GM10847 (cell line): ENCODE results near the gene SPATA6.

Experiments
- POLR2A ChIP-seq: IDR thresholded peaks from 2 replicates; pipeline ENCODE4 v1.6.1; 2011; ENCODE audit not compliant: insufficient read length; ENCODE audit errors: extremely low read depth

SPATA6 gene

GRCh38 chr1:48469616-48470480 is 2.2 kb downstream of the SPATA6 start:
- TF ChIP-seq POLR2A: no peak

- TF ChIP-seq POLR2A: no peak
Measured at GRCh38 chr1:48466594-48466993, 5.4 kb downstream of the SPATA6 start.

- TF ChIP-seq POLR2A: no peak
Measured at GRCh38 chr1:48462716-48463302, 9.2 kb downstream of the SPATA6 start.

- TF ChIP-seq POLR2A: no peak
Measured at GRCh38 chr1:48450505-48450904, 21.5 kb downstream of the SPATA6 start.

- TF ChIP-seq POLR2A: no peak
Measured at GRCh38 chr1:48448932-48449331, 23.1 kb downstream of the SPATA6 start.

GRCh38 chr1:48442864-48443619 is 29.0 kb downstream of the SPATA6 start:
- no peak for TF ChIP-seq POLR2A

GRCh38 chr1:48439380-48439779 is 32.6 kb downstream of the SPATA6 start:
- TF ChIP-seq POLR2A: no peak

GRCh38 chr1:48430832-48431231 is 41.2 kb downstream of the SPATA6 start:
- TF ChIP-seq POLR2A: no peak

- no peak for TF ChIP-seq POLR2A
Measured at GRCh38 chr1:48422009-48422408, 50.0 kb downstream of the SPATA6 start.

- no peak for TF ChIP-seq POLR2A
Measured at GRCh38 chr1:48418742-48419141, 53.3 kb downstream of the SPATA6 start.

- TF ChIP-seq POLR2A: no peak
Measured at GRCh38 chr1:48415050-48415449, 57.0 kb downstream of the SPATA6 start.

- no peak for TF ChIP-seq POLR2A
Measured at GRCh38 chr1:48414264-48414663, 57.7 kb downstream of the SPATA6 start.

GRCh38 chr1:48405940-48406339 is 66.1 kb downstream of the SPATA6 start:
- TF ChIP-seq POLR2A: no peak

GRCh38 chr1:48405400-48405799 is 66.6 kb downstream of the SPATA6 start:
- no peak for TF ChIP-seq POLR2A

GRCh38 chr1:48402599-48402998 is 69.4 kb downstream of the SPATA6 start:
- TF ChIP-seq POLR2A: no peak

GRCh38 chr1:48396208-48396607 is 75.8 kb downstream of the SPATA6 start:
- no peak for TF ChIP-seq POLR2A

GRCh38 chr1:48391926-48392325 is 80.1 kb downstream of the SPATA6 start:
- no peak for TF ChIP-seq POLR2A

- no peak for TF ChIP-seq POLR2A
Measured at GRCh38 chr1:48387409-48387808, 84.6 kb downstream of the SPATA6 start.
